H4 (cell line): ENCODE data around the gene KCNK10. TPM values are rescaled to one million over a fixed set of nuclear protein-coding genes. Genes with fewer than 3 reads are reported as not detected.

Source experiments
- total RNA-seq: library from RNA; depleted of rRNA; stranded (reverse); fragments of >200 nt; shearing (Covaris generic); gene quantifications from 2 replicates; pipeline ENCODE4 v1.2.3, GENCODE V29; 2014; rRNA removed

The KCNK10 gene
- total RNA-seq, 1 experiment from 2014 or later = 0.02 TPM

Other genes starting within 250 kb of the KCNK10 start
- 7.4 and 11.0 TPM in 2 replicates for gene SPATA7, start 62.4 kb upstream of the KCNK10 start, total RNA-seq
- 4.0 and 4.4 TPM in 2 replicates for gene PTPN21, start 231.7 kb upstream of the KCNK10 start, total RNA-seq
- gene ZC3H14, start 239.8 kb upstream of the KCNK10 start, total RNA-seq = 56.8 and 68.6 TPM in 2 replicates